Gastroesophageal sphincter (tissue), 3 donors: ENCODE measurements around the gene PRR36.

Experiments used
- POLR2A ChIP-seq, 2 donors: fragments of 450-650 bp; IDR thresholded peaks; one replicate each; pipeline ENCODE4 v1.6.1; 2017; ENCODE audit warnings: antibody characterized with exemption in 2 of 2, mild to moderate bottlenecking in 2 of 2, moderate library complexity in 1 of 2
- POLR2AphosphoS5 ChIP-seq: sonication (generic); formaldehyde crosslinking; IDR thresholded peaks from one replicate; pipeline ENCODE4 v1.6.1; 2017; ENCODE audit warnings: antibody characterized with exemption
- TF ChIP-seq, protein P1 (sequence below), 4 experiments: fragments of 200-600 bp in 2 of 4; fragments of 450-650 bp in 2 of 4; sonication (generic) in 1 of 4; IDR thresholded peaks; one replicate each; pipeline ENCODE4 v1.5.1; 2017 to 2019; ENCODE audit warnings: antibody characterized with exemption in 4 of 4, mild to moderate bottlenecking in 2 of 4, moderate library complexity in 2 of 4

DNA sequence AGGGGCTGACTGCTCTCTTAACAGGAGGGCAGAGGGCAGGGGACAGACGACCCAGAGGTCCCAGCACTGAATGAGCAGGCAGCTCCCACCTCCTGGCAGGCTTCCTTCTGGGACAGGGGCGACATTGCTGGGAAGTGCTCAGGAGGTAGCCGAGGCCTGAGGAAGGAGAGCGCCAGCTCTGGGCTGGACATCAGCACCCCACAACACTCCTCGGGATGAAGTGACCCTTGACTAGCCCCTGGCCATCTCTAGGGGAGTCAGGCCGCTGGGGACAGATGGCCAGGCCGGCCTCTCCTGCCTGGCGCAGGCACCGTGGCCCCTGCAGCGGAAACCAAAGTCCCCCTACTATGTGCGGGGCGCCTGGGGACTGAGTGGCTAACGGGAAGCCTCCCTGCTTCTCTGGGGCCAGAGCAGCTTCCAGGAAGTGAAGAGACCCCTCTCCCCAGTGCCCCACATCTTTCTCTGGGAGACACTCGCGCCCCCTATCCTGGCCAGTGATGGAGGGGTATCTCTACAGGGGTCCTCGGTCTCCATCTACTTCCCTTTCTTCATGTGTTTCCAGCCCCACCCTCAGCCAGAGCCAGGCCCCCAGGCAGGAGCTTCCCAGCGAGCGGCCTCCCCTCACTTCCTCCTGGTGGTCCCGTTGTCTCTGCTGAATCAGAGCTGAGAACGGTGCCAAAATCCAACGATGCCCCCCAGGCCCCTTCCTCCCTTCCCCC is 10.1 kb downstream of the PRR36 start:
- TF ChIP-seq, protein P1, sequence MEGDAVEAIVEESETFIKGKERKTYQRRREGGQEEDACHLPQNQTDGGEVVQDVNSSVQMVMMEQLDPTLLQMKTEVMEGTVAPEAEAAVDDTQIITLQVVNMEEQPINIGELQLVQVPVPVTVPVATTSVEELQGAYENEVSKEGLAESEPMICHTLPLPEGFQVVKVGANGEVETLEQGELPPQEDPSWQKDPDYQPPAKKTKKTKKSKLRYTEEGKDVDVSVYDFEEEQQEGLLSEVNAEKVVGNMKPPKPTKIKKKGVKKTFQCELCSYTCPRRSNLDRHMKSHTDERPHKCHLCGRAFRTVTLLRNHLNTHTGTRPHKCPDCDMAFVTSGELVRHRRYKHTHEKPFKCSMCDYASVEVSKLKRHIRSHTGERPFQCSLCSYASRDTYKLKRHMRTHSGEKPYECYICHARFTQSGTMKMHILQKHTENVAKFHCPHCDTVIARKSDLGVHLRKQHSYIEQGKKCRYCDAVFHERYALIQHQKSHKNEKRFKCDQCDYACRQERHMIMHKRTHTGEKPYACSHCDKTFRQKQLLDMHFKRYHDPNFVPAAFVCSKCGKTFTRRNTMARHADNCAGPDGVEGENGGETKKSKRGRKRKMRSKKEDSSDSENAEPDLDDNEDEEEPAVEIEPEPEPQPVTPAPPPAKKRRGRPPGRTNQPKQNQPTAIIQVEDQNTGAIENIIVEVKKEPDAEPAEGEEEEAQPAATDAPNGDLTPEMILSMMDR (IDR thresholded peaks at IDR 0.05), result no peak
- TF ChIP-seq POLR2A (IDR thresholded peaks at IDR 0.05) (no peak), POLR2AphosphoS5 (no peak)
